DMS79 treated with DMSO at 0.1 percent for 48 hours (cell line): Measurements from ENCODE around the gene HENMT1.
"Not testable (repeated sequence)": the region's sequence is repeated elsewhere in the genome, so short reads cannot be mapped to it uniquely, and the experiment has no call there.

Source experiments
- DNase-seq: peaks from one replicate; lab custom pipeline; 2025; lab: John Stamatoyannopoulos, UW

Gene HENMT1

GRCh38 chr1:108661030-108661609 lies at the start of gene HENMT1:
Gene HENMT1, minus strand, starts transcription at chr1:108661093. Its CDS starts 1,209 bp downstream, at chr1:108659884.
- DNase-seq = no peak

GRCh38 chr1:108708691-108709660 lies 48.1 kb upstream of the HENMT1 start:
- DNase-seq = no peak

- DNase-seq = no peak
Measured at GRCh38 chr1:108706643-108707042, 45.8 kb upstream of the HENMT1 start.

- no peak for DNase-seq
Measured at GRCh38 chr1:108704496-108704895, 43.6 kb upstream of the HENMT1 start.

GRCh38 chr1:108703939-108704338 lies 43.0 kb upstream of the HENMT1 start:
- no peak for DNase-seq

GRCh38 chr1:108702109-108702508 lies 41.2 kb upstream of the HENMT1 start:
- DNase-seq = not testable (repeated sequence)

- no peak for DNase-seq
Measured at GRCh38 chr1:108701176-108701849, 40.4 kb upstream of the HENMT1 start.

GRCh38 chr1:108699375-108700332 lies 38.8 kb upstream of the HENMT1 start:
- no peak for DNase-seq

- no peak for DNase-seq
Measured at GRCh38 chr1:108695535-108695934, 34.6 kb upstream of the HENMT1 start.

- peak; percentile 59 for DNase-seq
Measured at GRCh38 chr1:108692724-108693655, 32.1 kb upstream of the HENMT1 start.

GRCh38 chr1:108691942-108692723 lies 31.2 kb upstream of the HENMT1 start, which contains the start of gene PRPF38B:
Gene PRPF38B, plus strand, starts transcription at chr1:108692310. Its CDS starts 282 bp downstream, at chr1:108692592.
- DNase-seq = peak; percentile 86

GRCh38 chr1:108691128-108691941 lies 30.4 kb upstream of the HENMT1 start:
- DNase-seq = no peak

GRCh38 chr1:108686614-108687313 lies 25.9 kb upstream of the HENMT1 start:
- no peak for DNase-seq

- no peak for DNase-seq
Measured at GRCh38 chr1:108685529-108685928, 24.6 kb upstream of the HENMT1 start.

GRCh38 chr1:108681701-108682100 lies 20.8 kb upstream of the HENMT1 start:
- DNase-seq = not testable (repeated sequence)

- no peak for DNase-seq
Measured at GRCh38 chr1:108679586-108680213, 18.8 kb upstream of the HENMT1 start.

GRCh38 chr1:108678706-108679105 lies 17.8 kb upstream of the HENMT1 start:
- no peak for DNase-seq
